Osteocyte (in vitro differentiated cells): Measurements from ENCODE around the gene TPPP. TPM values are rescaled to one million over a fixed set of nuclear protein-coding genes. Genes with fewer than 3 reads are reported as not detected.

Experiments
- DNase-seq: peaks from one replicate; pipeline ENCODE4 v3.0.0; 2021; ENCODE audit warnings: mixed read lengths; ENCODE audit not compliant: unreplicated experiment; ENCODE audit errors: extremely low spot score
- H3K27ac Mint-ChIP-seq: one replicate; pipeline ENCODE4 v1.8.0; 2021; ENCODE audit warnings: mild to moderate bottlenecking, mixed read lengths; ENCODE audit not compliant: unreplicated experiment
- H3K27me3 Mint-ChIP-seq: one replicate; pipeline ENCODE4 v1.8.0; 2021; ENCODE audit warnings: mixed read lengths; ENCODE audit not compliant: unreplicated experiment
- H3K36me3 Mint-ChIP-seq: one replicate; pipeline ENCODE4 v1.8.0; 2021; ENCODE audit warnings: mixed read lengths; ENCODE audit not compliant: unreplicated experiment
- H3K4me1 Mint-ChIP-seq: one replicate; pipeline ENCODE4 v1.8.0; 2021; ENCODE audit warnings: mixed read lengths; ENCODE audit not compliant: unreplicated experiment
- H3K4me3 Mint-ChIP-seq: one replicate; pipeline ENCODE4 v1.8.0; 2021; ENCODE audit warnings: mild to moderate bottlenecking, moderate library complexity, mixed read lengths; ENCODE audit not compliant: unreplicated experiment
- H3K9me3 Mint-ChIP-seq: one replicate; pipeline ENCODE4 v1.8.0; 2021; ENCODE audit warnings: mixed read lengths; ENCODE audit not compliant: unreplicated experiment
- total RNA-seq: library from RNA; stranded (reverse); gene quantifications from 2 replicates; pipeline ENCODE4 v1.2.1, GENCODE V29; 2021
- TF ChIP-seq, protein P1 (sequence below): fragments of 200-600 bp; sonication (generic); IDR thresholded peaks from 2 replicates; pipeline ENCODE4 v1.5.0; 2021; ENCODE audit warnings: antibody characterized with exemption, mild to moderate bottlenecking, moderate library complexity

TPPP gene
- total RNA-seq, 1 donor from 2014 or later = 0.16 TPM

DNA sequence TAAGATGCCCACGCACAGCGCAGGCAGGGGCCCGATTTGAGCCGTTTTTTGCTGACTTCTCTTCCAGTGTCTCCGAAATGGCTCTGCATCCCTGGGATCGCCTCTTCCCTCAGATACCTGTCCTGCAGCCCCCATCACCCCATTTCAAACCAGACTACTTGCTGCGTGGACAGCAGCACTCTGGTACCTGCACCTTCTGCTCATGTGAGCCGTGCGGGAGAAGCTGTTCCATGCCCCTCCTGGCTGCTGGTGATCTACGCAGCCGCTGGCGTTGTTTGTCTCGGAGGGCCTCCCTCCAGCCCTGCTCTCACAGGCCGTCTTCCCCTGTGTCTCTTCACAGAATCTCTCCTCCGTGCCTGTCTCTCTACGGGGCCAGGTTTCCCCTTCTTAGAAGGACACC lies 67.6 kb downstream of the TPPP start:
- Mint-ChIP-seq H3K36me3 (peaks cover 7% of the 10 kb centered on the region), H3K27me3 (no peaks in the 10 kb centered on the region), H3K4me1 (no peaks in the 10 kb centered on the region), H3K9me3 (no peaks in the 10 kb centered on the region), H3K4me3 (no peak overlapping the region), H3K27ac (no peak overlapping the region)
- DNase-seq = no peak
- TF ChIP-seq, protein P1, sequence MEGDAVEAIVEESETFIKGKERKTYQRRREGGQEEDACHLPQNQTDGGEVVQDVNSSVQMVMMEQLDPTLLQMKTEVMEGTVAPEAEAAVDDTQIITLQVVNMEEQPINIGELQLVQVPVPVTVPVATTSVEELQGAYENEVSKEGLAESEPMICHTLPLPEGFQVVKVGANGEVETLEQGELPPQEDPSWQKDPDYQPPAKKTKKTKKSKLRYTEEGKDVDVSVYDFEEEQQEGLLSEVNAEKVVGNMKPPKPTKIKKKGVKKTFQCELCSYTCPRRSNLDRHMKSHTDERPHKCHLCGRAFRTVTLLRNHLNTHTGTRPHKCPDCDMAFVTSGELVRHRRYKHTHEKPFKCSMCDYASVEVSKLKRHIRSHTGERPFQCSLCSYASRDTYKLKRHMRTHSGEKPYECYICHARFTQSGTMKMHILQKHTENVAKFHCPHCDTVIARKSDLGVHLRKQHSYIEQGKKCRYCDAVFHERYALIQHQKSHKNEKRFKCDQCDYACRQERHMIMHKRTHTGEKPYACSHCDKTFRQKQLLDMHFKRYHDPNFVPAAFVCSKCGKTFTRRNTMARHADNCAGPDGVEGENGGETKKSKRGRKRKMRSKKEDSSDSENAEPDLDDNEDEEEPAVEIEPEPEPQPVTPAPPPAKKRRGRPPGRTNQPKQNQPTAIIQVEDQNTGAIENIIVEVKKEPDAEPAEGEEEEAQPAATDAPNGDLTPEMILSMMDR = no peak

DNA sequence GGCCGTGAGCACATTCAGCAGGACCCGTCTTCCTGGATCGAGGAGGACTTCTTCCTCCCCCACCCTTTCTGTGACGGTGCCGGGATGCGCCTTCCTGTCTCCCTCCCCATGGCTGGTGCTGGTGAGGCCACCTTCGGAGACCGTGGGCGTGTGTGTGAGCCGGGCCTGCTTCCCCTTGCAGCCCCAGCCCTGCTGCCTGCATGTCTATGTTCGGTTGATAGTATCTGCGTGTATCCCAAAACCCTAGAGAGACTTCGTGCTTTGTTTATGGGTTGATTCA lies 68.3 kb downstream of the TPPP start:
- Mint-ChIP-seq H3K27ac (no peak overlapping the region), H3K36me3 (peaks cover 7% of the 10 kb centered on the region), H3K9me3 (no peaks in the 10 kb centered on the region), H3K27me3 (no peaks in the 10 kb centered on the region), H3K4me1 (no peaks in the 10 kb centered on the region), H3K4me3 (no peak overlapping the region)
- no peak for DNase-seq
- TF ChIP-seq, protein P1 = no peak

DNA sequence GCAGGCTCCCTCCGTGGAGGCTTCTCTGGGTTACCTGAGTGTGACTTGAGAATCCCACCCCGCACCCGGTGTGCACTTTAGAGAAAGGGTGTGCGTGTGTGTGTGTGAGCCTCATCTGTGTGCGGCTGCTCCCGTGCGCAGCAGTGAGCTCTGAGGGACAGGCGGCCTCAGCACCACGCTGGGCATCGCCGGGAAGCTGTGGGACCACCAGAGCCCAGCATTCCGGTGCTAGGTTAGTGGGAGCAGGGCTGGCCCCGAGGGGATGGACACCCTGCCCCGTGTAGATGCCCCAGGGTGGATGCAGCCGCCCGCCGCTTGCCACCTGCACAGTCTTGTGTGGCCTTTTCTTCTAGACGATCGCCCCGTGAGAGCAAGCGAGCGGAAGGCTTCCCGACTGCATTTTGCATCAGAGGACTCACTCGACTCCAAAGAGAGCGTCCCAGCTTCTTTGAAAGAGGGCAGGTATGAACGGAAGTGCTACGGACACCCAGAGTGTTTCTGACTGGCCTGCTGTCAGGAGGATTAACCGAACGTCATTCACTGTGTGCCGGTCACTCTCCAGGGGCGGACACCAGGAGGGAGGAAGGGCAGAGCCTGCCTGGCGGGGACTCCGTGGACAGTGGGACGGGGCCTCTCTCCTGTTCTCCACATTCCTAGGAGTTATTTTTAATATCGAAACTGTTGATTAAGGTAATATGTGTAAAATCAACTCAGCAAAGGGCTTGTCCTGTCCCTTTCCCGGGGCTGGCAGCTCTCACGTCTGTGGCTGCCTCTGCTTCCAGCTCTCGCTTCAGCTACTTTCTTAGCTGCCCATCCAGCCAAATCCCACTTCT lies 68.8 kb downstream of the TPPP start:
- no peaks in the 10 kb centered on the region for H3K4me1 Mint-ChIP-seq
- H3K9me3 Mint-ChIP-seq = no peaks in the 10 kb centered on the region
- no peak overlapping the region for H3K4me3 Mint-ChIP-seq
- no peak overlapping the region for H3K27ac Mint-ChIP-seq
- H3K36me3 Mint-ChIP-seq = peaks cover 7% of the 10 kb centered on the region
- H3K27me3 Mint-ChIP-seq = no peaks in the 10 kb centered on the region
- no peak for DNase-seq
- TF ChIP-seq, protein P1 = no peak

DNA sequence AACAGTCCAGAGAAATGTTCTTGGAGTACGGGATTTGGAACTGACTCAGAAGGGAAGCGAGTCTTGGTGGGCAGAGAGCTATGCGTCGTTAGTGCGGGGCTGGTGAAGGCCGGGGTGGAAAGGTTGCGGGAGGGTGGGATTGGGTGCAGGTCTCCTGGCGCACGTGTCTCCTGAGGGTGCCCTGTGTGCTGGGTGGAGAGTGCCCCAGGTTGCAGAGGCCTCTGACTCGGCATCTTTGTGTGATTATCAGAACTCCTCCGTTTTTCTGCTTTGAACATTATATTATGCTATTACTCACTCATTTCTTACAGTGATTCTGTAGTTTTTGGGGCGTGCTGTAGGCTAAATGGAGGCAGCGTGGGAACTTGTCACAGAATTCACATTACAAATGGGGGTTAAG lies 69.6 kb downstream of the TPPP start:
- Mint-ChIP-seq H3K4me1 (no peaks in the 10 kb centered on the region), H3K36me3 (peaks cover 7% of the 10 kb centered on the region), H3K27me3 (no peaks in the 10 kb centered on the region), H3K9me3 (no peaks in the 10 kb centered on the region), H3K4me3 (no peak overlapping the region), H3K27ac (no peak overlapping the region)
- TF ChIP-seq, protein P1 = no peak
- DNase-seq = no peak

DNA sequence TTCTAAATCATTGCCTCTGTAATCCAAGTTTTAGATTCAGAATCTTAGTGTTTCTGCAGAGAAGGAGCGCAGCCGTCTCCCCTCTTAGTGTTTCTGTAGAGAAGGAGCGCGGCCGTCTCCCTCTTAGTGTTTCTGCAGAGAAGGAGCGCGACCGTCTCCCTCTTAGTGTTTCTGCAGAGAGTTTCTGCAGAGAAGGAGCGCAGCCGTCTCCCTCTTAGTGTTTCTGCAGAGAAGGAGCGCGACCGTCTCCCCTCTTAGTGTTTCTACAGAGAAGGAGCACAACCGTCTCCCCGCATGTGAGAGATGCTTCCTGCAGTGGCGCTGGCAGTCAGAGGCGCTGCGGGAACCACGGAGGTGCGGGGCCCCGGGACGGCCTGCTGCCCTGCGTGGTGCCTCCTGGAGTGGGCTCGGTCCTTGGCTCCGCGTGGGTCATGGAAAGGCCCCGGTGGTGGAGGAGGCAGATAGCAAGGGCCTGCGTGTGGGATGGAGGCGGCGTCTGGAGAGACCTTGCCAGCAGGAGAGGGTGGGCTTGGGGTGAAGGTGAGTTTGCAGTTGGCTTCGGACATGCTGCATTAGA lies 70.1 kb downstream of the TPPP start:
- Mint-ChIP-seq H3K4me1 (no peaks in the 10 kb centered on the region), H3K27me3 (no peaks in the 10 kb centered on the region), H3K9me3 (no peaks in the 10 kb centered on the region), H3K4me3 (no peak overlapping the region), H3K27ac (no peak overlapping the region), H3K36me3 (peaks cover 7% of the 10 kb centered on the region)
- no peak for DNase-seq
- TF ChIP-seq, protein P1 = no peak
